Chondrocyte (in vitro differentiated cells): ENCODE data around the gene NFE2L2. TPM values are rescaled to one million over a fixed set of nuclear protein-coding genes. Genes with fewer than 3 reads are reported as not detected.

ENCODE experiments used
- DNase-seq: peaks from one replicate; pipeline ENCODE4 v3.0.0; 2021; ENCODE audit warnings: mixed read lengths, low spot score
- H3K27ac Mint-ChIP-seq: one replicate; pipeline ENCODE4 v1.8.0; 2021; ENCODE audit warnings: mild to moderate bottlenecking, moderate library complexity, mixed read lengths; ENCODE audit not compliant: unreplicated experiment
- H3K27me3 Mint-ChIP-seq: 2 replicates; pipeline ENCODE4 v1.8.0; 2021; ENCODE audit warnings: low read depth, mixed read lengths
- H3K36me3 Mint-ChIP-seq: 2 replicates; pipeline ENCODE4 v1.8.0; 2021; ENCODE audit warnings: low read depth, mixed read lengths
- H3K4me1 Mint-ChIP-seq: 2 replicates; pipeline ENCODE4 v1.8.0; 2021; ENCODE audit warnings: low read depth, mild to moderate bottlenecking, mixed read lengths
- H3K4me3 Mint-ChIP-seq: one replicate; pipeline ENCODE4 v1.8.0; 2021; ENCODE audit warnings: mild to moderate bottlenecking, moderate library complexity, mixed read lengths; ENCODE audit not compliant: unreplicated experiment
- H3K9me3 Mint-ChIP-seq: 2 replicates; pipeline ENCODE4 v1.8.0; 2021; ENCODE audit warnings: low read depth, mixed read lengths
- total RNA-seq: library from RNA; stranded (reverse); gene quantifications from 3 replicates; pipeline ENCODE4 v1.2.1, GENCODE V29; 2021
- TF ChIP-seq, protein P1 (sequence below): fragments of 200-600 bp; sonication (generic); IDR thresholded peaks from 2 replicates; pipeline ENCODE4 v1.5.0; 2021; ENCODE audit warnings: antibody characterized with exemption, mild to moderate bottlenecking, moderate library complexity

NFE2L2 gene
- total RNA-seq, 1 donor from 2014 or later = 86.8 TPM

DNA sequence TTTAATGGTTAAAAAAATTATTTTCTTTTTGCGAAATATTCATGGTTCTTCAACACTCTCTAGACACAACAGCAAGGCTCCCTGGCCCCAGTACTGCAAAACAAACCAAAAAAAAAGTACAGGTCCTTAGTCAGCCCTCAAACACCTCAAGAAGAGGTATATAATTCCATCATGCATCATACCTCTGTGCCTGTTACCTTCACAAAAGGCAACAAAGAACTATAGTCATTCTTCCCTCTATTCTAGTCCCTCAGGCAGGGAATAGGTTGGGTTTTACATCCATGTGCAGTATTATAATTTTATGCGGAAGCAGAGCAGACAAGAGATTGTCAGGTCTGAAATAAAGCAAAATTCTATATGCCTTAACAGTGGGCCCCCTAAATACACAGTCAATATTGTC, 8.5 kb downstream of the NFE2L2 start:
- Mint-ChIP-seq H3K27ac (peak overlapping the region; percentile 57), H3K27me3 (no peaks in the 10 kb centered on the region), H3K4me1 (peaks cover 90% of the 10 kb centered on the region), H3K36me3 (peaks cover 4% of the 10 kb centered on the region), H3K9me3 (peaks cover 4% of the 10 kb centered on the region), H3K4me3 (no peak overlapping the region)
- TF ChIP-seq, protein P1, sequence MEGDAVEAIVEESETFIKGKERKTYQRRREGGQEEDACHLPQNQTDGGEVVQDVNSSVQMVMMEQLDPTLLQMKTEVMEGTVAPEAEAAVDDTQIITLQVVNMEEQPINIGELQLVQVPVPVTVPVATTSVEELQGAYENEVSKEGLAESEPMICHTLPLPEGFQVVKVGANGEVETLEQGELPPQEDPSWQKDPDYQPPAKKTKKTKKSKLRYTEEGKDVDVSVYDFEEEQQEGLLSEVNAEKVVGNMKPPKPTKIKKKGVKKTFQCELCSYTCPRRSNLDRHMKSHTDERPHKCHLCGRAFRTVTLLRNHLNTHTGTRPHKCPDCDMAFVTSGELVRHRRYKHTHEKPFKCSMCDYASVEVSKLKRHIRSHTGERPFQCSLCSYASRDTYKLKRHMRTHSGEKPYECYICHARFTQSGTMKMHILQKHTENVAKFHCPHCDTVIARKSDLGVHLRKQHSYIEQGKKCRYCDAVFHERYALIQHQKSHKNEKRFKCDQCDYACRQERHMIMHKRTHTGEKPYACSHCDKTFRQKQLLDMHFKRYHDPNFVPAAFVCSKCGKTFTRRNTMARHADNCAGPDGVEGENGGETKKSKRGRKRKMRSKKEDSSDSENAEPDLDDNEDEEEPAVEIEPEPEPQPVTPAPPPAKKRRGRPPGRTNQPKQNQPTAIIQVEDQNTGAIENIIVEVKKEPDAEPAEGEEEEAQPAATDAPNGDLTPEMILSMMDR = no peak
- DNase-seq = no peak

DNA sequence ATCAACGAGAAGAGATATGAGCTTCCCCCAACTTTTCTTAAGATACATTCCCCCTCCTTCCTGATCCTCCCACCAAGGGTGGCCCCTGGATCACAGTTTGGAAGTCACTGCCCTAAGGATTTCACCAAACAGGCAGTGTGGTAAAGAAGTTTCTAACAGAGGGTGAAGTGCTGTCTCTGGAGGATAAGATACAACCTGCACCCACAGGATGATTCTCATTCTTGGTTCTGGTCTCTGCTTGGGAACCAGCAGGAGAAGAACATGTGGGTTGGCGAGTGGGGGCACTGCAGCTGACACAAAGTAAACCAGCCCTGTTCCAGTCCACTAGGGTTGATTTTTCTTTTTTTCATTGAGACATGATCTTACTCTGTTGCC, 9.3 kb downstream of the NFE2L2 start:
- H3K27ac Mint-ChIP-seq = peak overlapping the region; percentile 65
- peaks cover 90% of the 10 kb centered on the region for H3K4me1 Mint-ChIP-seq
- peaks cover 4% of the 10 kb centered on the region for H3K36me3 Mint-ChIP-seq
- no peak overlapping the region for H3K4me3 Mint-ChIP-seq
- no peak for DNase-seq
- TF ChIP-seq, protein P1 = no peak
- no peaks in the 10 kb centered on the region for H3K27me3 Mint-ChIP-seq
- peaks cover 4% of the 10 kb centered on the region for H3K9me3 Mint-ChIP-seq

DNA sequence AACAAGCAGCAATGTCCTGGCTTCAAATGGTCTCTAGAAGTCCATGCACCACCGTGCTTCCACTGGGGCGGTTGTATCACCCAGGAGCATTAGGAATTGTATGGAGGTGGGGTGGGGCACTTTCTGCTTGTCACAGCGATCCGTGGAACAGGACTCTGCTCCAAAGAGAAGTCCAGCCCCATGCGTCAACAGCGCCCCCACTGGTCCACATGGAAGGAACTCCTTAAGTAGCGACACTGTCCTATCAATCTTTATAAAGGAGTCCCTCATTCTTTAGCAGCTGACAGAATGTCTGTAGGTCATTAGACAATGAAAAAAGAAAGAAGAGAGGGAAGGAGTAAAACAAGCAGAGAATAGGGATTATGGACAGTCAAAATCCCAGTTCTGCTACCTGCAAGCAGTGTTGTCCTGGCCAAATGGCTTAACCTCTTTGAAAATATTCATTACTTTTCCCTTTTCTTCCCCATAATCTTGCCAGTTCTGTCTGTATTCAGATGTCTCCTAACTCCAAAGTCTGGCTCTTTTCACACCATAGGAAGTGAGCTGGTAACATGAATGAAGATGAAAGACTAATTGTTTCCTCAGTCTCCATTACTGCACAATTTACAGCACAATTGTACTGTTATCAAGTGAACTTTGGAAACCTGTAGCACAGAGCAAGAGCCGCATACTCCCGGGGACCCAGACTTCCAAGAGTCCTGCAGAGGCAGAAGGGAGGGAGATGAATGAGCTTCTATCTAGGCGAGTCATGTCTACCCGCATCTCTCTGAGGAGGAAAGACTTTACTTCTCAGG, 9.9 kb downstream of the NFE2L2 start:
- peaks cover 89% of the 10 kb centered on the region for H3K4me1 Mint-ChIP-seq
- peak overlapping the region; percentile 65 for H3K27ac Mint-ChIP-seq
- TF ChIP-seq, protein P1 = peak; percentile 73
- peaks cover 4% of the 10 kb centered on the region for H3K36me3 Mint-ChIP-seq
- H3K9me3 Mint-ChIP-seq = peaks cover 4% of the 10 kb centered on the region
- H3K27me3 Mint-ChIP-seq = no peaks in the 10 kb centered on the region
- H3K4me3 Mint-ChIP-seq = no peak overlapping the region
- DNase-seq = no peak

DNA sequence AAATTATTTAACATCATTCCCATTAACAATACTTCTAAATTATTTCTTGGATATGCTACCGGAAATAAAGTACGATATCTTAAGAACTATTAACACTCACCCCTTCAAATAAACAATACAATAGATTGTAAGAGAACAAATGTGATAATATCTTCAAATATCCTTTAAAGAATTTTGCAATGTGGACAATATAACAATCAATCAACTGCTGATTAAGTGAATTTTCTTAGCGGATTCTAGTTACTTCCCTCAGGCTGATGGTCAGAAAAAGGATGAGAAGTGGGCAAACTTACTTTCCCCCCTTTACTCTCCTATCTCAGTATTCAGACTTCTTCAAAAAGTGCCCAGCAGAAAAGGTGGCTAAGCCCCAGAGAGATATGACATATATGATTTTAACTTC, 10.8 kb downstream of the NFE2L2 start:
- Mint-ChIP-seq H3K9me3 (peaks cover 4% of the 10 kb centered on the region), H3K27me3 (no peaks in the 10 kb centered on the region), H3K27ac (peak overlapping the region; percentile 23), H3K36me3 (peaks cover 5% of the 10 kb centered on the region), H3K4me1 (peaks cover 83% of the 10 kb centered on the region), H3K4me3 (no peak overlapping the region)
- TF ChIP-seq, protein P1 = no peak
- DNase-seq = no peak

DNA sequence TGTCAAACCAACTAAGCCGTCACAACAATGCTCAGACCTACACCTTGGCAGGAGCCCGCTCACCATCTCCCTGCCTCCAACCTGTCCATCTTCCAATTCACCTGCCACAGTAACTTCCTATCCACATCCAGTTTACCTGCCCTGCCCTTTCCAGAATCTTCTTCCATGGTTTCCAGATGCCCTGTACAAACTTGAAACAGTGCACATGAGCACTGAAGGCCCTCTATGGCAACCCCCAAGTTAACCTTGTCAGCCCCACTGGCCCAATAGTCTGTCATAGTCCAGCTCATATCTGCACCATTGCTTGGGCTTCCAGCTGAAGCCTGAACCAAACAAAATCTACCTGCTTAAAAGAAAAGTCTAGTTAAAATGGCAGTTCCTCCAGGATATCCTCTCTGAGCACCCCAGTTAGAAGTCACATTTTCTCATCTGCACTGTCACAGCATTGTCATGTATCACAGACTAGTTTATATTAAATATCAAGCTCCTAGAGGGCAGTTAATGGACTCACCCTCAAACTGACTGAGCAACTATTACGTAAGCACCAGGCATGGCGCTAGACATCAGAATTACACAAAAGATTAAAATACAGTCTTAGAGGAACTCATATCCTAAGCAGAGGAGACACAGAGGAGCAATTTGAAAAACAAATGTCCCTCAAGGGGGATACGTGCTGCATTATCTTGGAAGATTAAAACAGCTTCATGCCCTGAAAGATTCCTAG, 11.6 kb downstream of the NFE2L2 start:
- H3K27me3 Mint-ChIP-seq = no peaks in the 10 kb centered on the region
- H3K4me3 Mint-ChIP-seq = no peak overlapping the region

More for the DNA sequence above, 11.6 kb downstream of the NFE2L2 start:
- peaks cover 78% of the 10 kb centered on the region for H3K4me1 Mint-ChIP-seq
- H3K36me3 Mint-ChIP-seq = peaks cover 5% of the 10 kb centered on the region
- H3K27ac Mint-ChIP-seq = peak overlapping the region; percentile 91
- H3K9me3 Mint-ChIP-seq = no peaks in the 10 kb centered on the region
- TF ChIP-seq, protein P1 = no peak
- no peak for DNase-seq
